IMR-90 (cell line): ENCODE data around the gene KDF1. TPM values are rescaled to one million over a fixed set of nuclear protein-coding genes. Genes with fewer than 3 reads are reported as not detected.

Experiments
- ATAC-seq: fragments of 200-7000 bp; cut with Tn5 transposase; 2 replicates; pipeline ENCODE4 v1.9.1; 2020; ENCODE audit warnings: low read depth, mild to moderate bottlenecking, moderate library complexity
- BruUV-seq: library from RNA; stranded (reverse); fragments of 400-500 nt; replicated peaks from 2 replicates; lab custom pipeline; 2021; lab: Mats Ljungman, UMichigan
- CTCF ChIA-PET: fragments of 300-600 bp; formaldehyde crosslinking; extraction: SDS; loops from one replicate; lab custom pipeline; 2021; ENCODE audit warnings: antibody characterized with exemption; lab: Yijun Ruan, JAX
- POLR2A ChIA-PET: fragments of 300-600 bp; sonication (Branson Sonifier 250); formaldehyde crosslinking; loops from one replicate; lab custom pipeline; 2022; ENCODE audit warnings: antibody characterized with exemption; ENCODE audit not compliant: unreplicated experiment; lab: Charles Lee
- DNase-seq: peaks from one replicate; pipeline ENCODE4 v3.0.0; 2013
- H2AFZ ChIP-seq: replicated peaks from 2 replicates; pipeline ENCODE3; 2013; ENCODE audit warnings: low read length, mild to moderate bottlenecking; ENCODE audit not compliant: poor library complexity
- H2AK5ac ChIP-seq: 2 replicates; pipeline ENCODE4 v1.6.1; 2013; ENCODE audit warnings: low read depth, low read length, inconsistent platforms
- H2AK9ac ChIP-seq: replicated peaks from 2 replicates; pipeline ENCODE3; 2013; ENCODE audit warnings: mild to moderate bottlenecking, low read depth, low read length, moderate library complexity; ENCODE audit not compliant: poor library complexity
- H2BK120ac ChIP-seq: 2 replicates; pipeline ENCODE4 v1.6.1; 2013; ENCODE audit warnings: low read depth, low read length, inconsistent platforms
- H2BK15ac ChIP-seq: 3 replicates; pipeline ENCODE4 v1.6.1; 2013; ENCODE audit warnings: low read depth, low read length, inconsistent platforms
- H2BK20ac ChIP-seq: 2 replicates; pipeline ENCODE4 v1.6.1; 2013; ENCODE audit warnings: low read depth, mild to moderate bottlenecking, inconsistent platforms, low read length, moderate library complexity
- H2BK5ac ChIP-seq: 2 replicates; pipeline ENCODE4 v1.6.1; 2013; ENCODE audit warnings: mild to moderate bottlenecking, low read depth, low read length, inconsistent platforms; ENCODE audit not compliant: poor library complexity, severe bottlenecking
- H3K14ac ChIP-seq: replicated peaks from 2 replicates; pipeline ENCODE4 v1.6.1; 2013; ENCODE audit warnings: low read depth, low read length, inconsistent platforms
- H3K18ac ChIP-seq: 2 replicates; pipeline ENCODE4 v1.6.1; 2013; ENCODE audit warnings: low read depth, low read length, control low read depth
- H3K23ac ChIP-seq: 2 replicates; pipeline ENCODE4 v1.6.1; 2013; ENCODE audit warnings: low read depth, low read length, inconsistent platforms
- H3K27ac ChIP-seq: 2 replicates; pipeline ENCODE4 v1.5.1; 2013; ENCODE audit warnings: mild to moderate bottlenecking, control low read depth, low read length; ENCODE audit not compliant: insufficient read depth
- H3K27me3 ChIP-seq: 2 replicates; pipeline ENCODE4 v1.6.1; 2013; ENCODE audit warnings: low read length; ENCODE audit not compliant: control insufficient read depth, insufficient read depth
- H3K36me3 ChIP-seq: 2 replicates; pipeline ENCODE4 v1.6.1; 2013; ENCODE audit warnings: low read length, mixed read lengths; ENCODE audit not compliant: control insufficient read depth, insufficient read depth
- H3K4ac ChIP-seq: 2 replicates; pipeline ENCODE4 v1.6.1; 2013; ENCODE audit warnings: low read depth, low read length, inconsistent platforms
- H3K4me1 ChIP-seq: 2 replicates; pipeline ENCODE4 v1.6.1; 2013; ENCODE audit warnings: low read length, mixed read lengths; ENCODE audit not compliant: control insufficient read depth, insufficient read depth
- H3K4me2 ChIP-seq: 2 replicates; pipeline ENCODE4 v1.6.1; 2013; ENCODE audit warnings: low read depth, mild to moderate bottlenecking, control low read depth, low read length, moderate library complexity
- H3K4me3 ChIP-seq: 2 replicates; pipeline ENCODE4 v1.5.1; 2013; ENCODE audit warnings: low read depth, mild to moderate bottlenecking, control low read depth, low read length, moderate library complexity; ENCODE audit not compliant: insufficient read depth
- H3K56ac ChIP-seq: 2 replicates; pipeline ENCODE4 v1.6.1; 2013; ENCODE audit warnings: low read length, inconsistent platforms; ENCODE audit not compliant: insufficient read depth; ENCODE audit errors: extremely low read depth
- H3K79me1 ChIP-seq, 2 experiments: 2 replicates each; pipeline ENCODE4 v1.6.1; 2013; ENCODE audit warnings: low read length in 2 of 2, inconsistent platforms in 1 of 2, low read depth in 1 of 2
- H3K9ac ChIP-seq: 2 replicates; pipeline ENCODE4 v1.6.1; 2013; ENCODE audit warnings: low read depth, low read length, control low read depth
- H3K9me1 ChIP-seq: 2 replicates; pipeline ENCODE4 v1.6.1; 2013; ENCODE audit warnings: low read length, inconsistent platforms; ENCODE audit not compliant: insufficient read depth
- H3K9me3 ChIP-seq: 2 replicates; pipeline ENCODE4 v1.6.1; 2013; ENCODE audit warnings: low read length; ENCODE audit not compliant: control insufficient read depth, insufficient read depth
- H4K20me1 ChIP-seq: 2 replicates; pipeline ENCODE4 v1.6.1; 2013; ENCODE audit warnings: low read length, inconsistent platforms; ENCODE audit not compliant: insufficient read depth
- H4K5ac ChIP-seq: 2 replicates; pipeline ENCODE4 v1.6.1; 2013; ENCODE audit warnings: mild to moderate bottlenecking, low read depth, low read length, control low read depth
- H4K8ac ChIP-seq, 2 experiments: 2 replicates each; pipeline ENCODE4 v1.6.1; 2013; ENCODE audit warnings: low read depth in 2 of 2, low read length in 2 of 2, control low read depth in 1 of 2, inconsistent platforms in 1 of 2
- H4K91ac ChIP-seq: 2 replicates; pipeline ENCODE4 v1.6.1; 2013; ENCODE audit warnings: low read depth, low read length, inconsistent platforms; ENCODE audit not compliant: insufficient read depth
- BHLHE40 ChIP-seq: fragments of 150-350 bp; IDR thresholded peaks from 2 replicates; pipeline ENCODE4 v1.6.1; 2016; ENCODE audit warnings: mild to moderate bottlenecking, low read depth, low read length
- CEBPB ChIP-seq: IDR thresholded peaks from 2 replicates; pipeline ENCODE4 v1.6.1; 2012; ENCODE audit warnings: low read depth, low read length, improper control_type of control experiment
- CHD1 ChIP-seq: IDR thresholded peaks from 2 replicates; pipeline ENCODE4 v1.6.1; 2012; ENCODE audit warnings: low read depth, low read length, improper control_type of control experiment
- CTCF ChIP-seq: conservative IDR thresholded peaks from 2 replicates; pipeline ENCODE4 v1.5.1; 2012; ENCODE audit warnings: mild to moderate bottlenecking, low read depth, low read length, improper control_type of control experiment
- FOS ChIP-seq: fragments of 150-350 bp; IDR thresholded peaks from 2 replicates; pipeline ENCODE4 v1.6.1; 2016; ENCODE audit warnings: low read depth, low read length
- MAFK ChIP-seq: IDR thresholded peaks from 2 replicates; pipeline ENCODE4 v1.6.1; 2012; ENCODE audit warnings: low read depth, low read length, improper control_type of control experiment
- MAZ ChIP-seq: IDR thresholded peaks from 2 replicates; pipeline ENCODE4 v1.6.1; 2012; ENCODE audit warnings: low read depth, mild to moderate bottlenecking, low read length, improper control_type of control experiment, moderate library complexity, borderline replicate concordance
- MXI1 ChIP-seq: IDR thresholded peaks from 2 replicates; pipeline ENCODE4 v1.6.1; 2012; ENCODE audit warnings: low read depth, mild to moderate bottlenecking, low read length, moderate library complexity, borderline replicate concordance
- NFE2L2 ChIP-seq: fragments of 150-350 bp; IDR thresholded peaks from 2 replicates; pipeline ENCODE4 v1.6.1; 2016; ENCODE audit warnings: low read depth, mild to moderate bottlenecking, low read length
- POLR2A ChIP-seq: IDR thresholded peaks from 2 replicates; pipeline ENCODE4 v1.6.1; 2012; ENCODE audit warnings: mild to moderate bottlenecking, low read depth, low read length
- RAD21 ChIP-seq: IDR thresholded peaks from 2 replicates; pipeline ENCODE4 v1.6.1; 2012; ENCODE audit warnings: low read length, improper control_type of control experiment
- RCOR1 ChIP-seq: IDR thresholded peaks from 2 replicates; pipeline ENCODE4 v1.6.1; 2012; ENCODE audit warnings: mild to moderate bottlenecking, low read length, improper control_type of control experiment; ENCODE audit not compliant: insufficient replicate concordance
- RFX5 ChIP-seq: IDR thresholded peaks from 2 replicates; pipeline ENCODE4 v1.8.0; 2012; ENCODE audit warnings: low read depth, mild to moderate bottlenecking, low read length, moderate library complexity
- SMC3 ChIP-seq: fragments of 150-350 bp; IDR thresholded peaks from 2 replicates; pipeline ENCODE4 v1.6.1; 2016; ENCODE audit warnings: low read depth, mild to moderate bottlenecking, antibody characterized with exemption, low read length, moderate library complexity
- USF2 ChIP-seq: fragments of 150-350 bp; IDR thresholded peaks from 2 replicates; pipeline ENCODE4 v1.6.1; 2017; ENCODE audit warnings: mild to moderate bottlenecking, antibody characterized with exemption, low read length, low read depth
- WGBS, 2 experiments: methylation state at CpG; one replicate each; pipeline versions ENCODE4 v1.1.5 to v1.1.7; 2013; ENCODE audit warnings: missing lambda C conversion rate in 2 of 2; ENCODE audit not compliant: insufficient read length in 1 of 2; ENCODE audit errors: extremely low coverage in 2 of 2; 5-methylcytosine and 5-hydroxymethylcytosine counted together
- dilution Hi-C: fragments of 300-500 bp; cut with HindIII; formaldehyde crosslinking; loops from one replicate; pipeline ENCODE4 v1.14.3; 2018; ENCODE audit warnings: low sequenced_read_pairs; ENCODE audit not compliant: unreplicated experiment
- in situ Hi-C: fragments of 300-500 bp; cut with MboI; formaldehyde crosslinking; loops from 3 replicates; pipeline ENCODE4 v1.14.3; 2019; ENCODE audit warnings: low sequenced_read_pairs, inconsistent platforms, mixed read lengths
- intact Hi-C: fragments of 100-400 bp; cut with micrococcal nuclease; formaldehyde crosslinking; loops from 2 replicates; pipeline ENCODE4 v1.10.0; 2022
- polyA plus RNA-seq, 3 experiments: library from polyadenylated mRNA; depleted of rRNA; stranded (reverse); fragments of >200 nt; gene quantifications; 2 replicates each; pipeline ENCODE4 v1.2.3, GENCODE V29; 2012; ENCODE audit warnings: low replicate concordance in 1 of 3
- total RNA-seq: library from RNA; depleted of rRNA; stranded (reverse); fragments of >200 nt; gene quantifications from 2 replicates; pipeline ENCODE4 v1.2.3, GENCODE V29; 2012
- TF ChIP-seq, protein P1 (sequence below): fragments of 150-350 bp; IDR thresholded peaks from 2 replicates; pipeline ENCODE4 v1.6.1; 2016; ENCODE audit warnings: low read depth, mild to moderate bottlenecking, low read length, moderate library complexity, borderline replicate concordance

Gene KDF1
- total and polyA plus RNA-seq, 2 of the 4 experiments (the other 2 are of a cell fraction), result not detected

DNA sequence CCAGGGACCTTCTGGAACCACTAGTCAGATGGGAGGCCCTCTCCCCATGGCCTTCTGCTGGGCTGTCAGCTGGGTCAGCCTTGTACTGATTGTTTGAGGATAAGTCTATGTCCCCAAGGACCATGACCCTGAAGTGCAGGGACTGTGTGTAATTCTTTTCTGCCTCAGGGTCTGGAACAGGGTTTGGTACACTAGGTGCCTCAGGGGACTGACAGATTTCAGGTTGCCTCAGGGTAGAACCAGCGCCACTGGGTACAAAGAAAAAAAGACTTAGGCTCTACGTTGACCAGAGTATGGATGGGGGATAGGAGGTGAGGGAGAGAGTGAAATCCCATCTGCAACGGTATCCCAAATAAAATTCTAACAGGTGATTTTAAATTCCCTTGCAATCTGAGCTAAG lies 3.0 kb downstream of the KDF1 start:
- Histone ChIP-seq H4K91ac (no peak overlapping the region), H3K4ac (no peak overlapping the region), H2AFZ (no peak overlapping the region), H2BK20ac (no peak overlapping the region), H3K56ac (no peak overlapping the region), H3K4me3 (no peak overlapping the region), H2BK120ac (no peak overlapping the region), H3K4me1 (peaks cover 14% of the 10 kb centered on the region), H3K36me3 (no peaks in the 10 kb centered on the region), H2AK5ac (no peak overlapping the region), H3K9me1 (peaks cover 7% of the 10 kb centered on the region; the same call in 1 of the 2 replicates), H4K5ac (no peak overlapping the region), H3K79me1 (no peaks in the 10 kb centered on the region), H2BK5ac (no peak overlapping the region), H4K20me1 (peaks cover 3% of the 10 kb centered on the region; the same call in 1 of the 2 replicates), H2BK15ac (no peak overlapping the region), H4K8ac (no peak overlapping the region), H3K9ac (no peak overlapping the region), H2AK9ac (no peak overlapping the region), H3K27me3 (peaks cover 11% of the 10 kb centered on the region), H3K4me2 (no peak overlapping the region), H3K9me3 (peaks cover 7% of the 10 kb centered on the region), H3K23ac (no peak overlapping the region), H3K27ac (no peak overlapping the region), H3K14ac (no peak overlapping the region), H3K18ac (no peak overlapping the region)
- no peak for ATAC-seq
- dilution Hi-C loops, result no loop called here
- in situ Hi-C loops, result no loop called here
- no peak for TF ChIP-seq SMC3
- TF ChIP-seq CHD1, result no peak
- TF ChIP-seq RFX5, result no peak
- no peak for TF ChIP-seq MXI1
- no peak for TF ChIP-seq CTCF
- no peak for TF ChIP-seq FOS
- no peak for TF ChIP-seq MAZ
- no peak for TF ChIP-seq NFE2L2
- TF ChIP-seq RAD21, result no peak
- no peak for TF ChIP-seq MAFK
- TF ChIP-seq BHLHE40, result no peak
- no peak for TF ChIP-seq RCOR1
- TF ChIP-seq POLR2A, result no peak
- TF ChIP-seq, protein P1, sequence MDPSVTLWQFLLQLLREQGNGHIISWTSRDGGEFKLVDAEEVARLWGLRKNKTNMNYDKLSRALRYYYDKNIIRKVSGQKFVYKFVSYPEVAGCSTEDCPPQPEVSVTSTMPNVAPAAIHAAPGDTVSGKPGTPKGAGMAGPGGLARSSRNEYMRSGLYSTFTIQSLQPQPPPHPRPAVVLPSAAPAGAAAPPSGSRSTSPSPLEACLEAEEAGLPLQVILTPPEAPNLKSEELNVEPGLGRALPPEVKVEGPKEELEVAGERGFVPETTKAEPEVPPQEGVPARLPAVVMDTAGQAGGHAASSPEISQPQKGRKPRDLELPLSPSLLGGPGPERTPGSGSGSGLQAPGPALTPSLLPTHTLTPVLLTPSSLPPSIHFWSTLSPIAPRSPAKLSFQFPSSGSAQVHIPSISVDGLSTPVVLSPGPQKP, result no peak
- TF ChIP-seq USF2, result no peak
- no peak for TF ChIP-seq CEBPB
- ChIA-PET CTCF (no interaction called here), POLR2A (no interaction called here)
- DNase-seq, result no peak
- no CpG with 5 or more reads among the region's 3 CpGs for WGBS, 2 experiments
- no TSS peak for BruUV-seq
- intact Hi-C loops, result no loop called here
